PFSK-1 (cell line): ENCODE data around the gene ATOH8.

ENCODE experiments used
- POLR2AphosphoS5 ChIP-seq: IDR thresholded peaks from 2 replicates; pipeline ENCODE4 v1.6.1; 2012; ENCODE audit warnings: low read depth, mild to moderate bottlenecking, control low read depth, low read length, moderate library complexity
- TF ChIP-seq, protein P1 (sequence below), 2 experiments: IDR thresholded peaks; 2 replicates each; pipeline versions ENCODE4 v1.6.1 to v1.8.0; 2011 to 2012; ENCODE audit warnings: low read depth in 2 of 2, low read length in 2 of 2, control low read depth in 1 of 2, inconsistent platforms in 1 of 2, mild to moderate bottlenecking in 1 of 2, moderate library complexity in 1 of 2; ENCODE audit not compliant: insufficient read depth in 1 of 2

DNA sequence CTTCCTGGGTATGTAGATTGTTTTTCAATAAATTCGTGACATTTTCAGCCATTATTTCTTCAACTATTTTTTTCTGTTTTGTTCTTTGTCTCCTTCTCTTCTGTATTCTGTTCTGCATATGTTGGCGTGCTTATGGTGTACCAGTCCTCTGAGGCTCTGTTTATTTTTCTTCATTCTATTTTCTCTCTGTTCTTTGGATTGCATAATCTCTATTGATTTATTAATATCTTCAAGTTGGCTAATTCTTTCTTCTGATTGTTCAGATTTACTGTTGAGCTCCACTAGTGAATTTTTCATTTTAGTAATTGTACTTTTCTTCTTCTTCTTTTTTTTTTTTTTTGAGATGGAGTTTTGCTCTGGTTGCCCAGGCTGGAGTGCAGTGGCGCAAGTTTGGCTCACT, 49.8 kb upstream of the ATOH8 start:
- TF ChIP-seq, protein P1, sequence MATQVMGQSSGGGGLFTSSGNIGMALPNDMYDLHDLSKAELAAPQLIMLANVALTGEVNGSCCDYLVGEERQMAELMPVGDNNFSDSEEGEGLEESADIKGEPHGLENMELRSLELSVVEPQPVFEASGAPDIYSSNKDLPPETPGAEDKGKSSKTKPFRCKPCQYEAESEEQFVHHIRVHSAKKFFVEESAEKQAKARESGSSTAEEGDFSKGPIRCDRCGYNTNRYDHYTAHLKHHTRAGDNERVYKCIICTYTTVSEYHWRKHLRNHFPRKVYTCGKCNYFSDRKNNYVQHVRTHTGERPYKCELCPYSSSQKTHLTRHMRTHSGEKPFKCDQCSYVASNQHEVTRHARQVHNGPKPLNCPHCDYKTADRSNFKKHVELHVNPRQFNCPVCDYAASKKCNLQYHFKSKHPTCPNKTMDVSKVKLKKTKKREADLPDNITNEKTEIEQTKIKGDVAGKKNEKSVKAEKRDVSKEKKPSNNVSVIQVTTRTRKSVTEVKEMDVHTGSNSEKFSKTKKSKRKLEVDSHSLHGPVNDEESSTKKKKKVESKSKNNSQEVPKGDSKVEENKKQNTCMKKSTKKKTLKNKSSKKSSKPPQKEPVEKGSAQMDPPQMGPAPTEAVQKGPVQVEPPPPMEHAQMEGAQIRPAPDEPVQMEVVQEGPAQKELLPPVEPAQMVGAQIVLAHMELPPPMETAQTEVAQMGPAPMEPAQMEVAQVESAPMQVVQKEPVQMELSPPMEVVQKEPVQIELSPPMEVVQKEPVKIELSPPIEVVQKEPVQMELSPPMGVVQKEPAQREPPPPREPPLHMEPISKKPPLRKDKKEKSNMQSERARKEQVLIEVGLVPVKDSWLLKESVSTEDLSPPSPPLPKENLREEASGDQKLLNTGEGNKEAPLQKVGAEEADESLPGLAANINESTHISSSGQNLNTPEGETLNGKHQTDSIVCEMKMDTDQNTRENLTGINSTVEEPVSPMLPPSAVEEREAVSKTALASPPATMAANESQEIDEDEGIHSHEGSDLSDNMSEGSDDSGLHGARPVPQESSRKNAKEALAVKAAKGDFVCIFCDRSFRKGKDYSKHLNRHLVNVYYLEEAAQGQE (IDR thresholded peaks at IDR 0.05; ENCODE audit: insufficient read depth in 1 of 2, low read depth in 2 of 2, low read length in 2 of 2), result no peak
- no peak for TF ChIP-seq POLR2AphosphoS5
